CD4-positive, alpha-beta T cell treated with Interferon gamma for 1 hour (primary cell): Measurements from ENCODE around the gene TBC1D20.

ENCODE experiments used
- DNase-seq: peaks from one replicate; pipeline ENCODE4 v3.0.0-alpha.2; 2020

Gene TBC1D20

DNA sequence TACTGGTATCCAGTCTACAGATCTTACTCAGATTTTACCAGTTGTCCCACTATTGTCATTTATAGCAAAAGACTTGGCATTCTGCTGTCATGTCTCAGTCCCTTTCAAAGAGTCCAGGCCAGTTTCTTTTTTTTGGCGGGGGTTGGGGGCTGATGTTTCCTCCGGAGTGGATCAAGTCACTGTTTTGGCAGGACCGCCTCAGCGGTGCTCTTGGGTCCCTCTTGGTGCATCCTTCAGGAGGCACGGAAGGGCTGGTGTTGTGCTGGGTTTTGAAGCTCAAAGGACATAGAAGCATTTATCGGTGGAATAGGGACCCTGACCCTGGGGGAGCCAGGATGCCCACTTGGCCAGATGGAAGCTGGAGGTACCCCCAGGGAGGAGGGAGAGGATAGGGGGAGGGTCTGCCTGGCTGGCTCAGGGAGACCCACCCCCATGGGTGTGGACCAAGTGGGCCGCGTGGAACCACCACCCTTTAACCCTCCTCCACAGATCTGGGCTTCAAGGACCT lies 43.4 kb downstream of the TBC1D20 start:
- DNase-seq, result no peak

DNA sequence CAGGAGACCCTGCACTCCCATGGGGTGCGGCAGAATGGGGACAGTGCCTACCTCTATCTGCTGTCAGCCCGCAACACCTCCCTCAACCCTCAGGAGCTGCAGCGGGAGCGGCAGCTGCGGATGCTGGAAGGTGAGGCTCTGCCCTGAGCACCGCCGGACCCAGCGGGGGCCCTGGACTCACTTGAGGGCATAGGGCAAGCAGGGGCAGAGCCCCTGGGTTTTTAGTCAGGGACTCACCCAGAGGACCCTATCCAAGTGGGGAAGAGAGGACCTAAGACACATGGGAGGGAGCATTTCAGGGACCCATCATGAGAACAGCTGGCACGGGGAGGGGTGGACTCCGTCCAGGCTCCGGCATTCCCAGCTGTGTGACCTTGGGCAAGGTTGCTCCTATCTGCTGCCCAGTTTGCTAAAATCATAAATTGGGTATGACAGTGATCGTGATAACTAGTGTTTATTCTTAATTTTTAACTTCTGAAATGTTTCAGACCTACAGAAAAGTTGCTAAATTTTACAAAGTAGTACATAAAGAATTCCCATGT lies 44.5 kb downstream of the TBC1D20 start:
- no peak for DNase-seq

DNA sequence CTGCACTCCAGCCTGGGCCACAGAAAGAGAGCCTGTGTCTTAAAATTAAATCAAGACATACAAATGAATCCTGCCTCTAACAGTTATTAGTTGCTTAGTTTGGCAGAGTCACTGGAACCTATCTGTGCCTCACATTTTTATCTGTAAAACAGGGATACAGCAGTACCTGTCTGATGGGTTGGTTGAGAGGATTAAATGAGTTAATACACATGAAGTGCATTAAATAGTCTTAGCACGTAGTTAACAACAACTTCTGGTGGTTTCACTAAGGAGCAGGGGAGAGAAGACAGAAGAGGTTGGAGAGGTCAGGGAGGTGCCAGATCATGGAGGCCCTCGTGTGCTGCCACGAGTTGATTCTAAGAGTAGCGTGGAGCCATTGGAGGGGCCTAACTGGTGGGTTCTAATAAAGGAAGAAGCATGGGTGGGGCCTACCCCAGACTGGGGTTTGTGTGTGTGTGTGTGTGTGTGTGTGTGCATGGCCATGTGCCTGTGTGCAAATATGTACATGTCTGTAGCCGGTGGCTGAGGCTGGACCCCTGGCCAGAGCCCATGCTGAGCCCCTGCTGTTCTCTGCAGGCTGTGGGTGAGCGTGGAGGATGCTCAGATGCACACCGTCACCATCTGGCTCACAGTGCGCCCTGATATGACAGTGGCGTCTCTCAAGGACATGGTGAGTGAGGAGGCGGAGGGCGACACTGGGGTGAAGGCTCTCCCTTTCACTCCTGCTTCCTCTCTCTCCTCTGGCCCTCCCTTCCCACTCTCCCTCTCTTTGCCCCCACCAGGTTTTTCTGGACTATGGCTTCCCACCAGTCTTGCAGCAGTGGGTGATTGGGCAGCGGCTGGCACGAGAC lies 45.2 kb downstream of the TBC1D20 start:
- DNase-seq, result no peak

DNA sequence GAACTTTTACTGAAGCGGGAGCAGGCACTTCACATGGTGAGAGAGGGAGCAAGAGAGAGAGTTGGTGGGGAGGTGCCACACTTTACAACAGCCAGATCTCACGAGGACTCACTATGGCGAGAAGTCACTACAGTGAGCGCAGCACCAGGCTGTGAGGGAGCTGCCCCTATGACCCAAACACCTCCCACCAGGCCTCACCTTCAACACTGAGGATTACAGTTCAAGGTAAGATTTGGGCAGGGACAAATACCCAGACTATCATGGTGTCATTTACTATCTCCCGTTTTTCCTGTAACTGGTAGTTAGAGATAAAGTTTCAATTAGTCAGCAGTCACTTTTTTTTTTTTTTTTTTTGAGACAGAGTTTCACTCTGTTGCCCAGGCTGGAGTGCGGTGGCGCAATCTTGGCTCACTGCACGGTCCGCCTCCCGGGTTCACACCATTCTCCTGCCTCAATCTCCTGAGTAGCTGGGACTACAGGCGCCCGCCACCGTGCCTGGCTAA lies 46.5 kb downstream of the TBC1D20 start:
- DNase-seq, result no peak

DNA sequence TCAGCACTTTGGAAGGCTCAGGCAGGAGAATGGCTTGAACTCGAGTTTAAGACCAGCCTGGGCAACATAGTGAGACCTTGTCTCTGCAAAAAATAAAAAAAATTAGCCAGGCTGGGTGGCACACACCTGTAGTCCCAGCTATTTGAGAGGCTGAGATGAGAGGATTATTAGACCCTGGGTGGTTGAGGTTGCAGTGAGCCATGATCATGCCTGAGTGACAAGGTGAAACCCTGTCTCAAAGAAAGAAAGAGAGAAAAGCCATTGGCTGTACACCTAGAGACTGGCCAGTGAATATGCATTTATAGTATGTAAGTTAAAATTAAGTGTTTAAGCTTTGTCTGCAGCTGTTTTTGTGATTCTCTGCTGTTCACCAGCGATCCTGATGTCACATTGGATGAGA lies 48.2 kb downstream of the TBC1D20 start:
- DNase-seq, result no peak

DNA sequence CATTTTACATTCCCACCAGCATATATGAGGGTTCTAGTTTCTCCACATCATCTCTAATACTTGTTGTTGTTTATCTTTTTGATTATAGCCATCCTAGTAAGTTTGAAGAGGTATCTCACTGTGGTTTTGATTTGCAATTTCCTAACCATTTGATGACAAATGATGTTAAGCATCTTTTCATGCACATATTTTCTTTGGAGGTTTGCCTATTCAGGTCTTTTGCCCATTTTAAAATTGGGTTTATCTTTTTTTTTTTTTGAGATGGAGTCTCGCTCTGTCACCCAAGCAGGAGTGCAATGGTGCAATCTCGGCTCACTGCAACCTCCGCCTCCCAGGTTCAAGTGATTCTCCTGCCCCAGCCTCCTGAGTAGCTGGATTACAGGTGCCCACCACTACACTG lies 50.3 kb downstream of the TBC1D20 start:
- no peak for DNase-seq

DNA sequence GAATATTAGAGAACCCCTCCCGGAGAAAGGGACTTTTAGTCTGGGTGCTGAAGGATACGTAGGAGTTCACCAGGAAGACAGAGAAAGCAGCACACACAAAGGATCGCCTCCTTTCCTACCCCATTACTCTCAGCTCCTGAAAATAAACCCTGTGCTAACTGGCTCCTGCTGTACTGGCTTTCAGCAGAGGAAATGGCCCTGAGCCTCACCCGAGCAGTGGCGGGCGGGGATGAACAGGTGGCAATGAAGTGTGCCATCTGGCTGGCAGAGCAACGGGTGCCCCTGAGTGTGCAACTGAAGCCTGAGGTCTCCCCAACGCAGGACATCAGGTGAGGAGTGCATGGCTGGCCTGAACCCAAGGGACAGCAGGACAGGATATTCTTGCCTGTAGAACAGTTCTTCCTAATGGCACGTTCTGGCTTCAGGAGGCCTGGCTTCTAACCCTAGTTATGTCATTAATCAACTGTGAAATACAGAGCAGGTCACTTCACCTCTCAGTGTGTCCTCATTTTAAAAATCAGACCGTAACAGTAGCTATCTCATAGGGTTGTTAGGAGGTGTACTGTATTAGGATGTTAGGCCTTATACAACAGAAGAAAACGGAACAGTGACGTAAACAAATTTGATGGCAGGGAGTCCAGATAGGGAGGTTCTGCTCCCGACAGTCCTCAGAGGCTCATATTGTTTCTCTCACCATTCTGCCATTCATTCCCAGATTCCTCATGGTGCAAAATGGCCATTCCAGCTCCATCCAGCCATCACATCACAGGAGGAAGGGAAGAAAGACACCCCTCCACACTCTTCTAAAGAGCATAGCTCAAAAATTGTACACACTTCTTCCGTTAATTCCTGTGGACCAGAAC lies 52.4 kb downstream of the TBC1D20 start:
- no peak for DNase-seq

DNA sequence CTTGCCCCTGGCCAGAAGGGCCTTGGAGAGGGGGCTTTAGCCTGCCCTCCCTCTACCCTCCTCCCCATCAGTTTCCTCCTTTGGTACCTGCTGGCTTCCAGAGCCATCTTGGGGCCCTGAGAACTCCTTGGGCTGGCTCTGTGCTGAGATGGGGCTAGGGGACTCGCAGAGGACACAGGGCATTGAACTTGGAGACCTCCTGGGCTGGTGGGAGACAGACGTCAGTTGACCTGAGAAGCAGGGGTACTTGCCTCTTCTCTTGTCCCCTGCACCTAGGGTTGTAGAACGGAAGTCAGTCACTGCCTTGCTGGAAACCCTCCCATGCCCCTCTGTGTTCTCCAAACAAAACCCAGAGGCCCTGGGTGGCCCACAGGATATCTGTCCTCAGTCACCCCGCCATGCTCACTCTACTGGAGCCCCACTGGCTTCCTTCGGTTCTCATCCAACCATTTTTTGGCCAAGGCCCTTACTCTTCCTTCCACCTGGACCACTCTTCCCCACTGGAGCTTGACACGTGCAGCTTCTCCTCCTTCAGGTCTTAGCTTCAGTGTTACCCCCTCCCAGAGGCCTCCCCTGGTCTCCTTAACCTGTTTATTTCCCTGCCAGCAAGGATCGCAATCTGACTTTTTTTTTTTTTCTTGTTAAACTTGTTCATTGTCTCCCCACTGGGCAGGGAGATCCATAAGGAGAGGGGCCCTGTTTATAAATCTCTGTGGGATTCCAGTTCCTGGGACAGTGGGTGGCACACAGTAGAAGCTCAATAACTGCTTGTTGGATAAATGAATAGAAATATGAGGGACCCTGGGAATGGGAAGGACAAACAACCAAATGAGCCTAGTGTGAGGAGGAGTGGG lies 53.3 kb downstream of the TBC1D20 start:
- DNase-seq, result no peak

DNA sequence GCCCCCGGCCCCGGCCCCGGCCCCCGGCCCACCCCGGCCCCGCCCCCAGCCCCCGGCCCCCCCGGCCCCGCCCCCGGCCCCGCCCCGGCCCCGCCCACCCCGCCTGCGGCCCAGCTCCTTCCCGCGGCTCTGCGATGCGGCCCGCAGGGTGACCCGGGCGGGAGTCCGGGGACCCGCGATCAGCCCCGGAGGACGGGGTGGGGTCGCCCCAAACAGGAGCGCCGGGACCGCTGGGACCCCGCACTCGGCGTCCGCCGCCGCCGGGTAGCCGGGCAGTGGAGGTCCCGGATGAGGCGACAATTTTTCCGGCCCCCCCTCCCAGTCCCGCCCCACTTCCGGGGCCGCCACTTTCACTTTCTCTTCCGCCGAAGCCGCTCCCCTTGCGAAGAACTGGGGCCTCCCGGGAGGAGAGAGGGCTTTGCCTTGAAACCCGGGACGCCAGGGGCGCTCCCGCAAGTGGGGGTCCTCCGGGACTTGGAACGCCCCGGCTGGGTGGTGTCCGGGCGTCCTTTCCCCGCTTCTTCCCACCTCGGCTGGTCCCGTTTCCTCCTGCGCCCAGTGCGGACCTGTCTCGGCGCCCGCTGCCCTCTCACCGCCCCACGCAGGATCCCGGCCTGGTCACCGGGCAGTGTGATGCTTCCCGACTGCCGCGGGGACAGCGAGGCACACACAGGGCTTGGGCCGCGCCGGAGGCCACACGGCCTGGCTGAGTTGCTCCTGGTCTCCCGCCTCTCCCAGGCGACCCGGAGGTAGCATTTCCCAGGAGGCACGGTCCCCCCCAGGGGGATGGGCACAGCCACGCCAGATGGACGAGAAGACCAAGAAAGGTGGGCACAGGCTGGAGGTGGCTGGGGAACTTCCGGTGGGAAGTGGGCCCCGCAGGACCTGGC lies 54.1 kb downstream of the TBC1D20 start, which contains the start of gene RBCK1:
Gene RBCK1, plus strand, starts transcription at position 347 of the 890 bp plus-strand sequence. Its CDS starts 459 bp downstream, at position 806.
- DNase-seq, result peak; percentile 87

DNA sequence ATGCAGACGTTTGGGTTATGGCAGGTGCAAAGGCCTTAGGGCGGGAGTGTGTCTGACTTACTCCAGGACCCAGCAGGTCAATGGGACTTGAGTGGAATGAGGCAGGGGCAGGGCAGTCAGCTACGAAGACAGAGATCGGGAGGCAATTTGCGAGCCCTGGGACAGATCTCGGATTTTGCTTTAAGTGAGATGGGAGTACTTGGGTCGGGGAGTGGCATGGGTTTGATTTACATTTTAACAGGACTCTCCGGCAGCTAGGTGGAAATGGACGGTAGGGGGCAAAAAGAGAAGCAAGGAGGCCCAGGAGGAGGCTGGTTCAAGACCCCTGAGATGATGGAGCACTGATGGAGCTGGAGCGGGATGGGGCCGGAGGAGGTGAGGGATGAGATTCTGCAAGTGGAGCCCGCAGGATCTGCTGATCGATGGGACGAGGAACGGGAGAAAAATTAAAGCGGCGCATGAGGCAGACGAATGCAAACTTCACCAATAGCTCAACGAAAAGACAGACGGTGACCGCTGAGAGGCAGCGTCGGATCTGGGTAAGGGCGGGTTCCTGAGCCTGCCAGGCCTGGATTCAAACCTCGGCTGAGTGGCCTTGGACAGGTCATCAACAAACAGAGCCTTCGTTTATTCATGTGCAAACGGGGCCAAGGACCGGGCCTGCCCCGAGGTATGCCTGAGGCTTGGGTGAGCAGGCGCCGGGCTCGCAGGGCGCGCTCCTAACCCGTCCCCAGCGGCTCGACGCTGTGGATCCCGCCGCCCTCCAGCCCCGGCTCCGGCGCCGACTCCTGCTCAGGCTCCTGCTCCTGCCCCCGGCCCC lies 55.0 kb downstream of the TBC1D20 start:
- DNase-seq, result peak; percentile 62

DNA sequence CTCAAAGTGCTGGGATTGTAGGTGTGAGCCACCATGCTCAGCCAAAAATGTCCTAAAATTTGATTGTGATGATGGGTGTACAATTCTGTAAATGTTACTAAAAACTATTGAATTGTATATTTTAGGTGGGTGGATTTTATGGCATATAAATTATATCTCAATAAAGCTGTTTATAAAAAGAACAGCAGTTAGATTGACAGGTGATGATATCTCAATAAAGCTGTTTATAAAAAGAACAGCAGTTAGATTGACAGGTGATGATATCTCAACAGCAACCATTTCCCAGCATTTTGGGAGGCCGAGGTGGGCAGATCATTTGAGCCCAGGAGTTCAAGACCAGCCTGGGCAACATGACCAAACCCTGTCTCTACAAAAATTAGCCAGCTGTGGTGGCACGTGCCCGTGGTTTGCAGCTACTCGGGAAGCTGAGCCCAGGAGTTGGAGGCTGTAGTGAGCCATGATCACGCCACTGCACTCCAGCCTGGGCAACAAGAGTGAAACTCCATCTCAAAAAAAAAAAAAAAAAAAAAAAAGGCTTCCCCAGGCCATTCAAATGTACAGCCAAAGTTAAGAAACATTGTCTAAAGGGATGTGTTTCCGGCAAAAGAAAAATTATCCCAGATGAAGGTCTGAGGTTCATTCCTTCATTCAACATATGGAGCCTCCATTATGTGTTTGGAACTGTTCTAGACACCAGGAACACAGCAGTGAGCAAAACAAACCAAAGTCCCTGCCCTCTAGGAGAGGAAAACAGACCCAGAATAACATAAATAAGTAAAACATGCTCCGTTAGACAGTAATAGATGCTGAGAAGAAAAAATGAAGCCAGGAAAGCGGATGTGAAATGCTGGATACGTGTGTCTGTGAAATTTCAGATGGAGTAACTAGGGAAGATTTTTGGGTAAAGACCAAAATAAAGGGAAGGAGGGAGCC lies 55.9 kb downstream of the TBC1D20 start:
- no peak for DNase-seq

DNA sequence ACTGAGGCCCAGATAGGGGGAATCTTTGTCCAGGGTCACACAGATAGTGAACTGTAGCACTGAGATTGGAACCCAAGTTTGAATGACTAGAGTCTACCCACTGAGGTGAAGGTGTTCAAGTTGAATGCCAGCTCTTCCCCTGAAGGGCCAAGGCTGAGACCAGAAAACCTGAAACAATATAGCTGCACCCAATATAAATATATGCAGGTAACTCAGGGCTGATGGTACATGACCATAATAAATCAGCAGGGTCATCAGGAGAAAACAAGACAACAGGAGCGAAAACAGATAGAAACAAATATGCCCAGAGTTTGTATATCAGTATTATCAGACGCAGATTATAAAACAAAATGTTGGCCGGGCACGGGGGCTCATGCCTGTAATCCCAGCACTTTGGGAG lies 58.2 kb downstream of the TBC1D20 start:
- no peak for DNase-seq

DNA sequence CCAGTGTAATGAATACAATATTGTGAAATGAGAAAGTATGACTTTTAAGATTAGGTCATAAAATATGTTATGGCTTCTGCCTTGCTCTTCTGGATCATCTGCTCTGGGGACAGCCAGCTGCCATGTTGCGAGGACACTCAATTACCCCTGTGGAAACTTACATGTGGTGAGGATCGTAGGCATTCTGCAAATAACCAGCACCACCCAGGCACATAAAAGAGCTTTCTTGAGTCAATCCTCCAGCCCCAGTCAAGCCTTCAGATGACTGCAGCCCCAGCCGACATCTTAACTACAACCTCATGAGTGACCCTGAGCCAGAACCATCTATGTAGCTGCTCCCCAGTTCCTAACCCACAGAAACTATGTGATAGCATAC lies 58.8 kb downstream of the TBC1D20 start:
- DNase-seq, result no peak

DNA sequence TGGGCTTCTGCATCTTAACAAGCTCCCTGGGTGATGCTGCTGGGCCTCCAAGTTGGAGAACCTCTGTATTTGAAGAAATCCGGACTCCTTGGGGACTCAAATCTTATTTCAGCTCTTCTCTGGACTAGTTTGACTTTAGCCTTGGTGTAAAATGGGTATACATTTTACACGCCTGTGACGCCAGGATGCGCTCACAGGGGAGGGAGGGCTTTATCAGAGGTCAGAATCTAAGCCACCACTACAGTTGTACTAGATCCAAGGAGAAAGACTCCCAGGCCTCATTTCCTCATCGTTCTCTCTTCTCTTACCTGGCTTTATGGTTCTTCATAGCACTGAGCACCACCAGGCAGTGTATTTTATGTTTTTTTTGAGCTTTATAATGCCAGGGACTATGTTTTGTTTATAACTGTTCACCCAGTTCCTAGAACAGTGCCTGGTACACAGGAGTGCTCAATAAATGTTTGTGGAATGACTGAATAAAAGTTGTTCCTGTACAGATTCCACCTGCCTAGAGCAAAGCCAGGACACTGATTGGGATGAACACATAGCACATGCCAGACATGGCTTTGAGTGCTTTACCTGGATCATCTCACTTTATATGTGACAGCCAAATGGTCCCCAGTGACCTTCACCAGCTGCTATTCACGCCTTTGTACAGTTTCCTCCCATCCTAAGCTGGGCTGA lies 59.3 kb downstream of the TBC1D20 start:
- DNase-seq, result no peak

DNA sequence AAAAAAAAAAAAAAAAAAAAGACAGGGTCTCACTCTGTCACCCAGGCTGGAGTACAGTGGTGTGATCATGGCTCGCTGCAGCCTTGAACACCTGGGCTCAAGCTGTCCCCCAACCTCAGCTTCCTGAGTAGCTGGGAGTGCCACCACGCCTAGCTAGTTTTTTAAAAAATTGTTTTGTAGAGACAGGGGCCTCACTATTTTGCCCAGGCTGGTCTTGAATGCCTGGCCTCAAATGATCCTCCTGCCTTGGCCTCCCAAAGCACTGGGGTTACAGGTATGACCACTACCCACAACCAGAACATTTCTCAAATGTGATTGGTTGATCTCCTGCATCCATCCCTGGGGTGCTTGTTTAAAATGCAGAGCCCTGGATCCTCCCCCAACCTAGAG lies 59.8 kb downstream of the TBC1D20 start:
- no peak for DNase-seq

DNA sequence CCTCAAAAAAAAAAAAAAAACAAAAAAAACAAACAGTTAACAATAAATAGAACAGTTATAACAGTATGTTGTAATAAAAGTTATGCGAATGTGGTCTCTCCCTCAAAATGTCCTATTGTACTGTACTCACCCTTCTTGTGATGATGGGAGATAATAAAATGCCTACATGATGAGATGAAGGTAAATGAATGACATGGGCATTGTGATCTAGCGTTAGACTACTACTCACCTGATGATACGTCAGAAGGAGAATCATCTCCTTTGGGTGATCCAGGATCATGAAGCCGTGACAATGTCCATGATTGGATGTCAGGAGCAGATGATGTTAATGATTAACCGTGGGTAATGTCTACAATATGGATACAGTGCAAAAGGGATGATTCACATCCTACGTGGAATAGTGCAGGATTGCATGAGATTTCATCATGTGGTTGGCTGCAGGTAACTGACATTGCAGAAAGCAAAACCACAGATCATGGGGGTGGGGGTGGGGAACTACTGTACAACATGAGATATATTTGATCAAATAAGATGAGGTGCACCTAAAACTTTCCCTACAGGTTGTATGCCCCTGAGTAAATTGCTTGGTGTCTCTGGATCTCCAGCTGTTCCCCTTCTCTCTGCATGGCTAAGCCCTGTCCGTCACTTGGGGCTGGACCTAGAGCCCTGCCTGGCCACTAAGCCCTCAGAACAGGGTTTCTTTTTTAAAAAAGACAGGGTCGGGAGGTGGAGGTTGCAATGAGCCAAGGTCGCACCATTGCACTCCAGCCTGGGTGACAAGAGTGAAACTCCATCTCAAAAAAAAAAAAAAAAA lies 60.4 kb downstream of the TBC1D20 start:
- no peak for DNase-seq

DNA sequence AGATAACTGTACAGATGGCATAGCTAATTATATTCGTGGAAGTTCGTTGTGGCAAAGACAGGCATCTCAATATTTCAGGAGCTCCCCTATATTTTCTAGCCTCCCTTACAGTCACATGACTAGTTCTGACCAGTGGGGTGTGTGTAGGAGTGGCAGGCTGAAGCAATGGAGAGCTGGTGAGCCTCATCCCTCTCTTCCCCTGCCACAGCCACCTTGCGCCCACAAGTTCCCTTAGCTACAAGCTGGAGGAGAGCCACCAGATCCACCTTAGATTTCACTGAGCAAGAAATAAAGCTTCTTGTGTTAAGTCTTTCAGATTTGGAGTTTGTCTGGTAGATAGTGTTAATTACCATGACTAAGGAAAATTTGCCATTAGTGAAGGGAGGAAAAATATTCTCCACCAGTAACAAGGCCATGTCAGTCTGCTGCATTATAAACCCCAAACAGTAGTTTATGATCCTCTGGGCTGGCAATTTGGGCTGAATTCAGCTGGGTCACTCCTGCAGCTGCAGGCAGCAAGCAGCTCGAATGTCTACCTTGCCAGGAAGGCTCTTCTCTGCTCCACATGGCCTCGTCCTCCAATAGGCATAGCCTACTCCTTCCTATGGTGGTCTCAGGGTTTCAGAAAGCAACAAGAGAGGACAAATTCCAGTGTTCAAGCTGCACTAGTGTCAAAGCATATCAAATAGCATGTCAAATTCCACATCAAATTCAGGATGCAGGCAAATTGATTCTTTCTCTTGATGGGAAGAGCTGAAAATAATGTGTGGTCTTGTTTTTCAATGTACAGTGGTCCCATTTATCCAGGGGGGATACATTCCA lies 61.7 kb downstream of the TBC1D20 start:
- no peak for DNase-seq
